Activated CD4-positive, alpha-beta T cell treated with anti-CD3 and anti-CD28 coated beads for 24 hours (primary cell): ENCODE results near the gene NFATC1.

Experiments used
- DNase-seq, 2 donors: peaks; one replicate each; pipeline ENCODE4 v3.0.0-alpha.2; 2020; ENCODE audit warnings: low read depth in 2 of 2

The NFATC1 gene

GRCh38 chr18:79534356-79534755 is 138.6 kb downstream of the NFATC1 start:
- DNase-seq, result no peak

GRCh38 chr18:79537758-79538157 is 142.0 kb downstream of the NFATC1 start:
- DNase-seq, result no peak

GRCh38 chr18:79538635-79539034 is 142.9 kb downstream of the NFATC1 start:
- DNase-seq, result no peak

- no peak for DNase-seq
These were observed 144.6 kb downstream of the NFATC1 start for GRCh38 chr18:79540161-79540903.

GRCh38 chr18:79540904-79541282 is 145.2 kb downstream of the NFATC1 start:
- DNase-seq, result no peak

GRCh38 chr18:79542213-79542612 is 146.5 kb downstream of the NFATC1 start:
- DNase-seq, result no peak

GRCh38 chr18:79542876-79543750 is 147.4 kb downstream of the NFATC1 start:
- no peak for DNase-seq

GRCh38 chr18:79543861-79544385 is 148.2 kb downstream of the NFATC1 start:
- DNase-seq, result no peak

- no peak for DNase-seq
These were observed 148.7 kb downstream of the NFATC1 start for GRCh38 chr18:79544386-79544963.

- no peak for DNase-seq
These were observed 149.5 kb downstream of the NFATC1 start for GRCh38 chr18:79545255-79545654.

- no peak for DNase-seq
These were observed 150.0 kb downstream of the NFATC1 start for GRCh38 chr18:79545736-79546171.

- no peak for DNase-seq
These were observed 151.1 kb downstream of the NFATC1 start for GRCh38 chr18:79546781-79547272.

- no peak for DNase-seq
These were observed 151.8 kb downstream of the NFATC1 start for GRCh38 chr18:79547413-79548076.

- no peak for DNase-seq
These were observed 152.3 kb downstream of the NFATC1 start for GRCh38 chr18:79548077-79548450.

- no peak for DNase-seq
These were observed 152.9 kb downstream of the NFATC1 start for GRCh38 chr18:79548621-79548985.

GRCh38 chr18:79548986-79549637 is 153.4 kb downstream of the NFATC1 start:
- no peak for DNase-seq

- no peak for DNase-seq
These were observed 153.9 kb downstream of the NFATC1 start for GRCh38 chr18:79549638-79550000.

- DNase-seq, result no peak
These were observed 156.5 kb downstream of the NFATC1 start for GRCh38 chr18:79552140-79552631.

GRCh38 chr18:79552696-79553095 is 157.0 kb downstream of the NFATC1 start:
- no peak for DNase-seq

GRCh38 chr18:79553154-79553553 is 157.4 kb downstream of the NFATC1 start:
- DNase-seq, result no peak

- DNase-seq, result no peak
These were observed 158.0 kb downstream of the NFATC1 start for GRCh38 chr18:79553696-79554095.
